Activated naive CD8-positive, alpha-beta T cell (primary cell): ENCODE results near the gene INPP4B.
"Not testable (repeated sequence)": the region's sequence is repeated elsewhere in the genome, so short reads cannot be mapped to it uniquely, and the experiment has no call there.

Experiments used
- H3K27ac Mint-ChIP-seq: one replicate; pipeline ENCODE4 v1.8.0; 2021; ENCODE audit warnings: mixed read lengths
- H3K27me3 Mint-ChIP-seq: one replicate; pipeline ENCODE4 v1.8.0; 2021; ENCODE audit warnings: mixed read lengths
- H3K36me3 Mint-ChIP-seq: one replicate; pipeline ENCODE4 v1.8.0; 2021; ENCODE audit warnings: mixed read lengths
- H3K4me1 Mint-ChIP-seq: one replicate; pipeline ENCODE4 v1.8.0; 2021; ENCODE audit warnings: low read depth, mixed read lengths
- H3K4me3 Mint-ChIP-seq: one replicate; pipeline ENCODE4 v1.8.0; 2021; ENCODE audit warnings: mild to moderate bottlenecking, mixed read lengths
- H3K9me3 Mint-ChIP-seq: one replicate; pipeline ENCODE4 v1.8.0; 2021; ENCODE audit warnings: low read depth, mixed read lengths

Gene INPP4B

GRCh38 chr4:142088906-142089305, 757.2 kb downstream of the INPP4B start:
- no peak overlapping the region for H3K4me3 Mint-ChIP-seq
- no peaks in the 10 kb centered on the region for H3K9me3 Mint-ChIP-seq
- H3K4me1 Mint-ChIP-seq, result no peaks in the 10 kb centered on the region
- H3K27me3 Mint-ChIP-seq, result no peaks in the 10 kb centered on the region
- H3K27ac Mint-ChIP-seq, result no peak overlapping the region
- peaks cover 30% of the 10 kb centered on the region for H3K36me3 Mint-ChIP-seq

DNA sequence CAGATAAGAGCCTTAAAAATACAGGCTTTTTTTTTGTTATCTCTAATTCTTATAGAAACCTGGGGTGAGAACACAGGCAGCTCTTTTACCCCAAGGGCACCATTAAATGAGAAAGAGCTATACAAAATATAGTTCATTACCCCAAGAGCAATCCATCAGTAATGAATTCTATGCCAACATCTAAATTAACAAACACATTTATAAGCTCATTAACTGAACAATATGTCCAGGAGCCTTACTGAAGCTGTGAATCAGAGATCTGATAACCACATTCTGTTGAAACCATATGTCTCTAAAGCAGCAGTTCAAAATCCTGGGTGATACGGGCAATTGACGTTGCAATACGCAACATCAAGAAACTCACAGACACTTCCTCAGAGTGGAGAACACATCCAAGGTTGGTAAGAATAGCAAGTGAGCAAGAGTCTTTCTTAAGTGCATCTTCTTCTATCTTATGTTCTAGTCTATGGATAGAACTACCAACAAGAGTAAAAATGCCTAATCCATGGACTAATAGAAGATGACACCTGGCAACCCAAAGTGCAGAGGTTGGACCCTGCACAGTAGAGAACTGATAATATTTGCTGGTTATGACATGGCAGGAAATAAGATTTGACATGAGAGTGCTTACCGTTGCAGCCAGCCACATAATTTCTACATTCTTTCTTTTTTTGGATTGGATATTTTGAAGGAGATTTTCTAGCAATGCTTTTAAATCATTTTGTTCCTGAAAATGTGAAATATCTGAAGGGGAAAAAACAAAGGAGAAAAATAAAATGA, 760.4 kb downstream of the INPP4B start:
- H3K4me3 Mint-ChIP-seq, result no peak overlapping the region
- no peaks in the 10 kb centered on the region for H3K4me1 Mint-ChIP-seq
- peaks cover 23% of the 10 kb centered on the region for H3K36me3 Mint-ChIP-seq
- no peaks in the 10 kb centered on the region for H3K27me3 Mint-ChIP-seq
- H3K9me3 Mint-ChIP-seq, result no peaks in the 10 kb centered on the region
- peak overlapping the region; percentile 46 for H3K27ac Mint-ChIP-seq

GRCh38 chr4:142083264-142083663, 762.8 kb downstream of the INPP4B start:
- Mint-ChIP-seq H3K27ac (no peak overlapping the region), H3K36me3 (peaks cover 23% of the 10 kb centered on the region), H3K9me3 (no peaks in the 10 kb centered on the region), H3K4me3 (no peak overlapping the region), H3K27me3 (no peaks in the 10 kb centered on the region), H3K4me1 (no peaks in the 10 kb centered on the region)

GRCh38 chr4:142081025-142081424, 765.1 kb downstream of the INPP4B start:
- Mint-ChIP-seq H3K4me3 (no peak overlapping the region), H3K36me3 (peaks cover 17% of the 10 kb centered on the region), H3K27me3 (no peaks in the 10 kb centered on the region), H3K27ac (no peak overlapping the region), H3K4me1 (no peaks in the 10 kb centered on the region), H3K9me3 (no peaks in the 10 kb centered on the region)

GRCh38 chr4:142079959-142080358, 766.1 kb downstream of the INPP4B start:
- Mint-ChIP-seq H3K27me3 (no peaks in the 10 kb centered on the region), H3K36me3 (peaks cover 18% of the 10 kb centered on the region), H3K9me3 (no peaks in the 10 kb centered on the region), H3K4me3 (no peak overlapping the region), H3K27ac (peak overlapping the region; percentile 2), H3K4me1 (no peaks in the 10 kb centered on the region)

DNA sequence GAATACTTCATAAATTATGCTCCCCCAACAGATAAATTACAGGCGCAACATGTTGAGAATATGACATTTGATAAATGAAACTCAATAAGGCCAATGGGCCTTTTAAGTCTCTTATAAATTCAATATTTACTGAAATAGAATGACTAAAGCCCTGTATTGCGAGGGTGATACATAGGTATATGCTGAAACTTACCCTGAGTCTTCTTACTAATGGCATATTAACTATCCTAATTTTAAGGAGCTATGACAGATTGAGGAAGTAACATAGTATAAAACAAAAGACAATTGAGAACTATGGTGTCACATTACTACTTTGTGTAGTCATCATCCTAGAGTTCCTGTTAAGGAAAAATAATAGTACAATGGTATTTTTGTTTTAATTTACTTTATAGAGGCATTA, 769.1 kb downstream of the INPP4B start:
- Mint-ChIP-seq H3K9me3 (no peaks in the 10 kb centered on the region), H3K4me1 (no peaks in the 10 kb centered on the region), H3K36me3 (peaks cover 37% of the 10 kb centered on the region), H3K4me3 (no peak overlapping the region), H3K27ac (no peak overlapping the region), H3K27me3 (no peaks in the 10 kb centered on the region)

GRCh38 chr4:142068304-142068703, 777.8 kb downstream of the INPP4B start:
- not testable (repeated sequence) for H3K27me3 Mint-ChIP-seq, H3K4me3 Mint-ChIP-seq, H3K27ac Mint-ChIP-seq
- Mint-ChIP-seq H3K36me3 (peaks cover 53% of the 10 kb centered on the region), H3K4me1 (peaks cover 13% of the 10 kb centered on the region), H3K9me3 (peaks cover 17% of the 10 kb centered on the region)

- H3K27ac Mint-ChIP-seq, H3K27me3 Mint-ChIP-seq, H3K4me3 Mint-ChIP-seq: not testable (repeated sequence)
- H3K36me3 Mint-ChIP-seq, result peaks cover 49% of the 10 kb centered on the region
- peaks cover 17% of the 10 kb centered on the region for H3K9me3 Mint-ChIP-seq
- peaks cover 13% of the 10 kb centered on the region for H3K4me1 Mint-ChIP-seq
These were observed 779.5 kb downstream of the INPP4B start for GRCh38 chr4:142066562-142066961.

DNA sequence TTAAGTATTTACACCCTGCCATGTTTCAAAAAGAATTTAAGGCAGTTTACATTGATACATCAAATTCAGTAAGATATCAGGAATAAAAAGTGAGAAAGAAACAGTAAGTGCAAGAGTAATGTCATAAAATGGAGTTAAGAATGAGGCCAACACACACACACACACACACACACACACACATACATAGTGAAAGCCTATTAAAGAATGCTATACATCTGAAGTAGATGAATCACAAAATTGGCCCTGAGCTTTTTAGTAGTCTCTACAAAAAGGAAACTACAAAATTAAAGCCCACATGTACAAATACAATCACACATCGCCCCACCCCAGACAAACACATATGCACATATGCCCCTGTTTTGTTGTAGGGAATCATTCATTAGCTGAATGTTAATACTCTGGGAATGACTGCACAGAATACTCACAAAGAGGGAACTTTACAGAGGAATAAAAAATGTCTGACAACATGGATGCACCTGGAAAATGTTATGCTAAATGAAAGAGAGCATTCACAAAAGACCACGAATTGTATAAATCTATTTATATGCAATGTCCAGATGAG, 780.9 kb downstream of the INPP4B start:
- Mint-ChIP-seq H3K4me1 (peaks cover 13% of the 10 kb centered on the region), H3K27ac (no peak overlapping the region), H3K36me3 (peaks cover 40% of the 10 kb centered on the region), H3K27me3 (no peaks in the 10 kb centered on the region), H3K4me3 (no peak overlapping the region), H3K9me3 (peaks cover 13% of the 10 kb centered on the region)

GRCh38 chr4:142064181-142064580, 781.9 kb downstream of the INPP4B start:
- H3K36me3 Mint-ChIP-seq, result peaks cover 34% of the 10 kb centered on the region
- H3K27me3 Mint-ChIP-seq, result no peaks in the 10 kb centered on the region
- H3K4me3 Mint-ChIP-seq, result no peak overlapping the region
- peaks cover 13% of the 10 kb centered on the region for H3K4me1 Mint-ChIP-seq
- no peak overlapping the region for H3K27ac Mint-ChIP-seq
- peaks cover 5% of the 10 kb centered on the region for H3K9me3 Mint-ChIP-seq

DNA sequence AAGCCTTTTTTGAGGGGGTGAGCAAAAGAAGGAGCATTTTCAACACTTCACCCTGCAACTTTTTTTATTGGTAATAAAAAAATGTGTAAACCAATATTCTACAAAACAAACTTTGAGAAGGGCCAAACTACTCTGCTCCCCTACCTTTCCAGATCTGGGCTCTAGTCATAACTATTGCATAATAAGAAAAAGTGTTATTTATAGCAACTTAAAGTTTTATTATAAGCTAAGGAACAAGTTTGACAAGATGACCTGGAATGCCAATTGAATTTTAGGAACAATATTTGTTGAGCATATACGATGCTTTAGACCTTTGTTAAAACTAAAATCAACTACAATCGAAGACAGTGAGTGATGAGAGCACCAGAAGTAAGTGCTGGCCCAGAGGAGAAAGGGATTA, 800.1 kb downstream of the INPP4B start:
- H3K9me3 Mint-ChIP-seq, result no peaks in the 10 kb centered on the region
- peaks cover 25% of the 10 kb centered on the region for H3K36me3 Mint-ChIP-seq

GRCh38 chr4:142044271-142044670, 801.8 kb downstream of the INPP4B start:
- Mint-ChIP-seq H3K4me1 (peaks cover 39% of the 10 kb centered on the region), H3K36me3 (peaks cover 23% of the 10 kb centered on the region), H3K9me3 (no peaks in the 10 kb centered on the region), H3K4me3 (no peak overlapping the region), H3K27ac (peak overlapping the region; percentile 10), H3K27me3 (no peaks in the 10 kb centered on the region)

More for the DNA sequence above, 800.1 kb downstream of the INPP4B start:
- peaks cover 28% of the 10 kb centered on the region for H3K4me1 Mint-ChIP-seq
- no peak overlapping the region for H3K27ac Mint-ChIP-seq
- H3K4me3 Mint-ChIP-seq, result no peak overlapping the region
- H3K27me3 Mint-ChIP-seq, result no peaks in the 10 kb centered on the region

GRCh38 chr4:142043509-142043908, 802.6 kb downstream of the INPP4B start:
- H3K4me3 Mint-ChIP-seq, result no peak overlapping the region
- peaks cover 20% of the 10 kb centered on the region for H3K36me3 Mint-ChIP-seq
- peaks cover 39% of the 10 kb centered on the region for H3K4me1 Mint-ChIP-seq
- H3K9me3 Mint-ChIP-seq, result no peaks in the 10 kb centered on the region
- no peaks in the 10 kb centered on the region for H3K27me3 Mint-ChIP-seq
- H3K27ac Mint-ChIP-seq, result peak overlapping the region; percentile 29

GRCh38 chr4:142041788-142042187, 804.3 kb downstream of the INPP4B start:
- Mint-ChIP-seq H3K4me3 (no peak overlapping the region), H3K36me3 (peaks cover 23% of the 10 kb centered on the region), H3K27ac (peak overlapping the region; percentile 58), H3K4me1 (peaks cover 39% of the 10 kb centered on the region), H3K9me3 (no peaks in the 10 kb centered on the region), H3K27me3 (no peaks in the 10 kb centered on the region)

DNA sequence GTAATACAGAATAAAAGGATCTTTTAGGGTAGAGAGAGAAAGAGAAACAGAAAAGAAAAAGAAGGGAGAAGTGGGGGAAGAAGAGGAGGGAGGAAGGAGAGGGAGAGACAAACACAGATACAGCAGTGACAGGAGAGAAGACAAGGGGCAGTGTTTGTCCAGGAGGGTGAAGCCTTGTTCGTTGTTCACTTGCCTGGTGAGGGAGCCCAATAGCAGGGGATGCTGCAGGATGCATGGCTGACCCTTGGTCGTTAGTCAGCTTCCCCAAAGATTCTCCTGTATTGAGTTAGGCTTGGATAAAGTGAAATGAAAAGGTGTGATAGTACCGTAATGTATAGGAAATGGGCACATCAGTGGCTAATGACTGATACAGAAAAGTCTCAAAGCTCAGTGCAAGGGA, 806.1 kb downstream of the INPP4B start:
- no peak overlapping the region for H3K4me3 Mint-ChIP-seq
- H3K9me3 Mint-ChIP-seq, result no peaks in the 10 kb centered on the region
- peaks cover 17% of the 10 kb centered on the region for H3K36me3 Mint-ChIP-seq
- no peaks in the 10 kb centered on the region for H3K27me3 Mint-ChIP-seq
- peak overlapping the region; percentile 41 for H3K27ac Mint-ChIP-seq
- H3K4me1 Mint-ChIP-seq, result peaks cover 34% of the 10 kb centered on the region
